ENCODE results near the gene FSTL3.

Gene FSTL3

GRCh38 chr19:641702-642101 lies 34.5 kb upstream of the FSTL3 start:
- H3K4me1 ChIP-seq (ENCODE audit: insufficient read depth, low read length), result no peaks in the 10 kb centered on the region
- H3K4me3 ChIP-seq (ENCODE audit: low read depth in 1 of 2, low read length in 2 of 2), result no peak overlapping the region
- no peaks in the 10 kb centered on the region for H3K27me3 ChIP-seq (ENCODE audit: insufficient read depth, low read length, poor library complexity)
- TF ChIP-seq EZH2 (IDR thresholded peaks at IDR 0.05; ENCODE audit: borderline replicate concordance, low read depth, low read length, severe bottlenecking), result no peak
- no peak for TF ChIP-seq CTCF (IDR thresholded peaks at IDR 0.05; ENCODE audit: borderline replicate concordance, extremely low read depth, low read length, poor library complexity, severe bottlenecking)
- no peak overlapping the region for H3K27ac ChIP-seq (ENCODE audit: low read length)
- DNase-seq (no peak), ATAC-seq (ENCODE audit: insufficient read depth, low read depth) (no peak)
- H3K79me2 ChIP-seq (ENCODE audit: insufficient read depth, low read length), result no peaks in the 10 kb centered on the region
- peaks cover 12% of the 10 kb centered on the region for H4K20me1 ChIP-seq (ENCODE audit: insufficient read depth, low read length)
- H3K9me3 ChIP-seq (ENCODE audit: insufficient read depth, low read length, severe bottlenecking), result no peaks in the 10 kb centered on the region
- H3K36me3 ChIP-seq (ENCODE audit: insufficient read depth, low read length), result peaks cover 14% of the 10 kb centered on the region
- H2AFZ ChIP-seq (ENCODE audit: low read depth, low read length), result no peak overlapping the region
- H3K9ac ChIP-seq (ENCODE audit: low read depth, low read length), result no peak overlapping the region
- H3K4me2 ChIP-seq (ENCODE audit: insufficient read depth, low read length), result no peak overlapping the region

GRCh38 chr19:642767-643727 lies 33.1 kb upstream of the FSTL3 start:
- ATAC-seq (ENCODE audit: insufficient read depth, low read depth) (no peak), DNase-seq (no peak)
- H3K4me1 ChIP-seq (ENCODE audit: insufficient read depth, low read length), result no peaks in the 10 kb centered on the region
- peaks cover 26% of the 10 kb centered on the region for H3K36me3 ChIP-seq (ENCODE audit: insufficient read depth, low read length)
- no peaks in the 10 kb centered on the region for H3K9me3 ChIP-seq (ENCODE audit: insufficient read depth, low read length, severe bottlenecking)
- TF ChIP-seq CTCF (IDR thresholded peaks at IDR 0.05; ENCODE audit: borderline replicate concordance, extremely low read depth, low read length, poor library complexity, severe bottlenecking), result no peak
- TF ChIP-seq EZH2 (IDR thresholded peaks at IDR 0.05; ENCODE audit: borderline replicate concordance, low read depth, low read length, severe bottlenecking), result no peak
- no peak overlapping the region for H3K9ac ChIP-seq (ENCODE audit: low read depth, low read length)
- H3K79me2 ChIP-seq (ENCODE audit: insufficient read depth, low read length), result no peaks in the 10 kb centered on the region
- peaks cover 15% of the 10 kb centered on the region for H4K20me1 ChIP-seq (ENCODE audit: insufficient read depth, low read length)
- H3K4me3 ChIP-seq (ENCODE audit: low read depth in 1 of 2, low read length in 2 of 2), result no peak overlapping the region
- H2AFZ ChIP-seq (ENCODE audit: low read depth, low read length), result no peak overlapping the region
- H3K27me3 ChIP-seq (ENCODE audit: insufficient read depth, low read length, poor library complexity), result no peaks in the 10 kb centered on the region
- no peak overlapping the region for H3K4me2 ChIP-seq (ENCODE audit: insufficient read depth, low read length)
- H3K27ac ChIP-seq (ENCODE audit: low read length), result no peak overlapping the region

GRCh38 chr19:643736-644135 lies 32.5 kb upstream of the FSTL3 start:
- Histone ChIP-seq H3K36me3 (ENCODE audit: insufficient read depth, low read length) (peaks cover 33% of the 10 kb centered on the region), H3K79me2 (ENCODE audit: insufficient read depth, low read length) (no peaks in the 10 kb centered on the region), H3K4me2 (ENCODE audit: insufficient read depth, low read length) (no peak overlapping the region), H3K27me3 (ENCODE audit: insufficient read depth, low read length, poor library complexity) (no peaks in the 10 kb centered on the region), H3K4me1 (ENCODE audit: insufficient read depth, low read length) (no peaks in the 10 kb centered on the region), H3K27ac (ENCODE audit: low read length) (no peak overlapping the region), H3K4me3 (ENCODE audit: low read depth in 1 of 2, low read length in 2 of 2) (no peak overlapping the region), H2AFZ (ENCODE audit: low read depth, low read length) (no peak overlapping the region), H4K20me1 (ENCODE audit: insufficient read depth, low read length) (peaks cover 15% of the 10 kb centered on the region), H3K9ac (ENCODE audit: low read depth, low read length) (no peak overlapping the region), H3K9me3 (ENCODE audit: insufficient read depth, low read length, severe bottlenecking) (no peaks in the 10 kb centered on the region)
- DNase-seq (no peak), ATAC-seq (ENCODE audit: insufficient read depth, low read depth) (no peak)
- TF ChIP-seq CTCF (IDR thresholded peaks at IDR 0.05; ENCODE audit: borderline replicate concordance, extremely low read depth, low read length, poor library complexity, severe bottlenecking) (no peak), EZH2 (IDR thresholded peaks at IDR 0.05; ENCODE audit: borderline replicate concordance, low read depth, low read length, severe bottlenecking) (no peak)

Data from DND-41 (cell line).